ENCODE results near the gene CTNNBIP1. TPM values are rescaled to one million over a fixed set of nuclear protein-coding genes. Genes with fewer than 3 reads are reported as not detected.

The CTNNBIP1 gene
- total RNA-seq, 3 donors from 2014 or later (not counting 1 experiment from before 2014, with no cell fraction given) = 26.4 to 31.0 (median 29.8) TPM

- Histone ChIP-seq H3K36me3 (ENCODE audit: control insufficient read depth, insufficient read depth, low read length) (no peaks in the 10 kb centered on the region), H3K4me1 (ENCODE audit: control insufficient read depth, insufficient read depth, low read length) (peaks cover 23% of the 10 kb centered on the region), H3K4me3 (ENCODE audit: low read length) (no peak overlapping the region), H3K27me3 (ENCODE audit: control insufficient read depth, insufficient read depth, low read length) (no peaks in the 10 kb centered on the region), H3K27ac (ENCODE audit: low read length) (no peak overlapping the region), H3K9me3 (ENCODE audit: control insufficient read depth, insufficient read depth, low read length) (no peaks in the 10 kb centered on the region)
- peak; percentile 14 for TF ChIP-seq CTCF (IDR thresholded peaks at IDR 0.05)
- Mint-ChIP-seq H3K27me3 (ENCODE audit: low read depth in 2 of 2) (no peaks in the 10 kb centered on the region), H3K4me3 (no peak overlapping the region), H3K4me1 (peaks cover 21 to 24% of the 10 kb centered on the region in 2 donors), H3K9me3 (no peaks in the 10 kb centered on the region), H3K36me3 (no peaks in the 10 kb centered on the region), H3K27ac (no peak overlapping the region)
- DNase-seq (peak in 1 of 2 donors; percentile 27), ATAC-seq (no peak)
- WGBS (ENCODE audit: insufficient coverage) = 73% methylated on average over 20 of the region's 24 CpGs
- intact Hi-C loops (cut with micrococcal nuclease) = no loop called here
Measured at GRCh38 chr1:9827558-9828185, 82.4 kb downstream of the CTNNBIP1 start.

GRCh38 chr1:9826616-9827015 lies 83.5 kb downstream of the CTNNBIP1 start:
- H3K27ac Mint-ChIP-seq = peak overlapping the region; percentile 78 to 83
- TF ChIP-seq CTCF (IDR thresholded peaks at IDR 0.05) = no peak
- H3K4me3 ChIP-seq (ENCODE audit: low read length) = no peak overlapping the region
- no peaks in the 10 kb centered on the region for H3K27me3 Mint-ChIP-seq (ENCODE audit: low read depth in 2 of 2)
- WGBS (ENCODE audit: insufficient coverage) = 90% methylated on average over 3 of the region's 3 CpGs
- peaks cover 30 to 34% of the 10 kb centered on the region in 2 donors for H3K4me1 Mint-ChIP-seq
- H3K36me3 ChIP-seq (ENCODE audit: control insufficient read depth, insufficient read depth, low read length) = no peaks in the 10 kb centered on the region
- H3K4me1 ChIP-seq (ENCODE audit: control insufficient read depth, insufficient read depth, low read length) = peaks cover 24% of the 10 kb centered on the region
- no peak overlapping the region for H3K27ac ChIP-seq (ENCODE audit: low read length)
- intact Hi-C loops (cut with micrococcal nuclease) = no loop called here
- no peaks in the 10 kb centered on the region for H3K27me3 ChIP-seq (ENCODE audit: control insufficient read depth, insufficient read depth, low read length)
- no peaks in the 10 kb centered on the region for H3K9me3 Mint-ChIP-seq
- DNase-seq (peak in 1 of 2 donors; percentile 12), ATAC-seq (no peak)
- no peaks in the 10 kb centered on the region for H3K9me3 ChIP-seq (ENCODE audit: control insufficient read depth, insufficient read depth, low read length)
- H3K4me3 Mint-ChIP-seq = no peak overlapping the region
- no peaks in the 10 kb centered on the region for H3K36me3 Mint-ChIP-seq

- Mint-ChIP-seq H3K27ac (peak overlapping the region; percentile 78 to 83), H3K4me3 (peak overlapping the region; percentile 80), H3K27me3 (ENCODE audit: low read depth in 2 of 2) (no peaks in the 10 kb centered on the region), H3K4me1 (peaks cover 30 to 34% of the 10 kb centered on the region in 2 donors), H3K9me3 (no peaks in the 10 kb centered on the region), H3K36me3 (no peaks in the 10 kb centered on the region)
- H3K27me3 ChIP-seq (ENCODE audit: control insufficient read depth, insufficient read depth, low read length) = no peaks in the 10 kb centered on the region
- WGBS (ENCODE audit: insufficient coverage) = 96% methylated on average over 3 of the region's 3 CpGs
- peaks cover 28% of the 10 kb centered on the region for H3K4me1 ChIP-seq (ENCODE audit: control insufficient read depth, insufficient read depth, low read length)
- H3K36me3 ChIP-seq (ENCODE audit: control insufficient read depth, insufficient read depth, low read length) = no peaks in the 10 kb centered on the region
- peak overlapping the region; percentile 27 for H3K27ac ChIP-seq (ENCODE audit: low read length)
- intact Hi-C loops (cut with micrococcal nuclease) = no loop called here
- no peaks in the 10 kb centered on the region for H3K9me3 ChIP-seq (ENCODE audit: control insufficient read depth, insufficient read depth, low read length)
- TF ChIP-seq CTCF (IDR thresholded peaks at IDR 0.05) = no peak
- no peak for DNase-seq
- no peak overlapping the region for H3K4me3 ChIP-seq (ENCODE audit: low read length)
- no peak for ATAC-seq
Measured at GRCh38 chr1:9826087-9826486, 84.0 kb downstream of the CTNNBIP1 start.
